NCI-H187 treated with DMSO at 0.1 percent for 48 hours (cell line): Measurements from ENCODE around the gene PXYLP1.

ENCODE experiments used
- DNase-seq: peaks from one replicate; lab custom pipeline; 2025; lab: John Stamatoyannopoulos, UW

Gene PXYLP1

GRCh38 chr3:141249041-141249440 lies 17.4 kb downstream of the PXYLP1 start:
- no peak for DNase-seq

GRCh38 chr3:141250342-141250741 lies 18.7 kb downstream of the PXYLP1 start:
- no peak for DNase-seq

- no peak for DNase-seq
Observed at GRCh38 chr3:141250828-141251227, 19.2 kb downstream of the PXYLP1 start.

GRCh38 chr3:141253326-141253725 lies 21.7 kb downstream of the PXYLP1 start:
- no peak for DNase-seq

DNA sequence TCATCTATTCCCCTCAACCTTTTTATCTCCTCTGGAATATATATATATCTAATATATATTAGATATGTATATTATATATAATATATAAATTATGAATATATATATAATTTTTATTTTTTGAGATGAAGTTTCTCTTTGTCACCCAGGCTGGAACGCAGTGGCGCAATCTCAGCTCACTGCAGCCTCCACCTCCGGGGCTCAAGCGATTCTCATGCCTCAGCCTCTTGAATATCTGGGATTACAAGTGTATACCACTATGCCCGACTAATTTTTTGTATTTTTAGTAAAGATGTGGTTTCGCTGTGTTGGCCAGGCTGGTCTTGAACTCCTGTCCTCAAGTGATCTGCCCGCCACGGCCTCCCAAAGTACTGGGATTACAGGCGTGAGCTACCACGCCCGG lies 22.2 kb downstream of the PXYLP1 start:
- no peak for DNase-seq

- no peak for DNase-seq
Observed at GRCh38 chr3:141255137-141255845, 23.7 kb downstream of the PXYLP1 start.

DNA sequence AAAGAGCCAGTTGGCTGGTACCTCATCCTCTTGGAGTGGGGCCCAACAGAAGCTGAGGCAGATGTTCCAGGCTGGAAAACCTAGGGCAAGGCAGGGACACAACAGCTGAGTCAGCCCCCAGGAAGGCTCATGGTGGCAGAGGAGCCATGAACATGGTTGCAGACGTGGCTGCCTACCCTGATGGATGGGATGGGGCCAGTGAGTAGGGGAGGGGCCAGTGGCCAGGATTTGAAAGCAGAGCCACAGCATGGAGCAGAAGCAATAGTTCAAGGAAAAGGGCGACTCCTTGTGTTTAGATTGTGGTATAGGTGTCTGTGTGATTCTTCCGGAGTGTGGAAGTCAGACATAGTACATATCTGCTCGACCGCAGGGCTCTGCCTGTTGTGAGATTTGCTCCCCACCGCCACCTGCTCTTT lies 24.2 kb downstream of the PXYLP1 start:
- DNase-seq, result no peak

DNA sequence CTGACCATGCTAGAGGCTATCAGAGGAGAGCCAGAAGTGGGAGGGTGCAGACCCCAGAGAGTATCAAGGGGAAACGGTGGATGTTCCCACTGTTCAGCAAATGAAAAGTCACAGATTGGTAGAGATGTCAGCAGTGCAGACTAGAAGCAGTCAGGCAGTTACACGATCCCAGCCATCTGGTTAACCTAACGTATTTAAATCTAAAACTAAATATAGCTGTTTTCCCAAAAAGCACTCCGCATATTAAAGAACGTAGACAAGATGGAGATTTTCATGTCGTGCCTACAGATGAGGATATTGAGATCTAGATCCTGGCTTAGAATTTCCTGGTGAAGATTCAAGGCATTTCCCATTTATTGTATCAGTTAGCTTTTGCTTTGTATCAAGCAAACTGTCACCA lies 25.2 kb downstream of the PXYLP1 start:
- DNase-seq, result no peak

GRCh38 chr3:141257961-141258360 lies 26.3 kb downstream of the PXYLP1 start:
- no peak for DNase-seq

DNA sequence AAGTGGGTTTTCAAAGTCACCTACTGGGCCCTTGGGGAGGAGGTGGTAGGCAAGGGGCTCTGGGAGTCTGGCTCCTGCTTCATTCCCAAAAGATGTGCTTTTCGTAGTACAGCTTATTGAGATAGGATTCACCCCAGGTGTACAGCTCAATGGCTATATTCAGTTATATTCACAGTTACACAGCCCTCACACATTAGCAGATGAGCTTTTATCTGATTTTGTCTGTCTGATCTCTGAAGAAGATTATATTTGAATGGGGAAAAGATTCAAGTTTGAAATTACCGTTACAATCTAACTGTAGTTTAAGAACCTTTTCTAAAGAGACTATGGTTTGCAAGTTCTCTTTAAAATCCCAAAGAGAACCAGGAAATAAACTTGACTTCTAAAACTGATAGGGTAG lies 27.3 kb downstream of the PXYLP1 start:
- DNase-seq, result no peak

GRCh38 chr3:141259821-141260629 lies 28.4 kb downstream of the PXYLP1 start:
- DNase-seq, result no peak

- no peak for DNase-seq
Observed at GRCh38 chr3:141260630-141260927, 29.0 kb downstream of the PXYLP1 start.

GRCh38 chr3:141261472-141262307 lies 30.1 kb downstream of the PXYLP1 start:
- DNase-seq, result no peak

DNA sequence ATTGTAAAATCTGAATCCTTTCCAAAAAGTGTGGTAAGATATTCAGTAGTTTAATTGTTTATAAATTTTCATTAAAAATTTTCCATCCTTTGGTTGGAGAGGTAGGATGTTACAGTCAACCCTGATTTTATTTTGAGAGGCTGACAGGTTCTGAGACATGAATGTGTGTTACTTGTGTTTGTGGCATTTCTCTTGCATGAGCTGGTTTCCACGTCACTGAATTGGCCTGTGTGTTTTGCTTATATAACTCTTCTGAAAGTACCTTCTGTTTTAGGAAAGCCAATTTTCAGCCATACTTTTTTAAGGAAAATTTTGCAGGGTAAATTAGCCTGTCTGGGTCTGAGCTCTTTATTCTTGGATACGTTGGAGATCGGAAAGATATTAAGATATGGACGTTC lies 30.7 kb downstream of the PXYLP1 start:
- DNase-seq, result no peak

- DNase-seq, result no peak
Observed at GRCh38 chr3:141266186-141266585, 34.6 kb downstream of the PXYLP1 start.

- no peak for DNase-seq
Observed at GRCh38 chr3:141266797-141267555, 35.4 kb downstream of the PXYLP1 start.

- no peak for DNase-seq
Observed at GRCh38 chr3:141267629-141268028, 36.0 kb downstream of the PXYLP1 start.

DNA sequence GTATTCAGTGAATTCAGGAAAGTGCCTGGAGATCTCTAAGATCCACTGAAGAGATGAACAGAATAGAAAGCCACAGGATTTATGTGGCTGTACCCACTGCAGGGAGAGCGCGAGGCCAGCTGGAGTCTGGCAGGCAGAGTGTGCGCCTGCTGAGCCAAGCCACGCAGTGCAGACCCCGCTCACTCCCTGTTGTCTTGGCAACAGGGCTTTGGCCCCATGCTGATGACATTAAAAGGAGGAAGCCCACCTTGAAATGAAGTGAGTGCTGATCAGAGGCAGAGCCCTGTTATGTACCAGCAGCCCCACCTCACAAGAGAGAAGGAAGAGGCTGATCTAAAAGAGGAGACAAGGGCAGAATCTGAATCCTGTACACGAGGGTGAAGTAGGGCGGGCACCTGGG lies 36.7 kb downstream of the PXYLP1 start:
- DNase-seq, result no peak

DNA sequence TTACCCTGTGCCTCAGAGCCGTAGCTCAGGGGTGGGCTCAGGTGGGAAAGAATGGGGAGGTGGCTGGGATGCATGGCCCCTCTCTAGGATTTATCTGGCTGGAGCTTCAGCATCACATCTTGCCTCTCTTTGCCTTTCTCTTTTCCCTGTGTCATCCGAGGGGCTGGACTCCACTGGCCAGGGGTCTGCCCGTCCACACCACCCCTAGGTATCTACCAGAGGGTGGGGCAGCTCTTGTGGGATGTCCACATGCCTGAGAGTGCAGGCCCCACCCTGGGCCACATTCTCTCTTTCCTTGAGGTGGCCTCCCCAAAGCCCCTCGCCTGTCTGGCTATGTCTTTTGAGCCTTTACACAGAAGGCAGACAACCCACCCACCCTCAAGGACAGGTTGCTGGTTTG lies 37.2 kb downstream of the PXYLP1 start:
- no peak for DNase-seq

DNA sequence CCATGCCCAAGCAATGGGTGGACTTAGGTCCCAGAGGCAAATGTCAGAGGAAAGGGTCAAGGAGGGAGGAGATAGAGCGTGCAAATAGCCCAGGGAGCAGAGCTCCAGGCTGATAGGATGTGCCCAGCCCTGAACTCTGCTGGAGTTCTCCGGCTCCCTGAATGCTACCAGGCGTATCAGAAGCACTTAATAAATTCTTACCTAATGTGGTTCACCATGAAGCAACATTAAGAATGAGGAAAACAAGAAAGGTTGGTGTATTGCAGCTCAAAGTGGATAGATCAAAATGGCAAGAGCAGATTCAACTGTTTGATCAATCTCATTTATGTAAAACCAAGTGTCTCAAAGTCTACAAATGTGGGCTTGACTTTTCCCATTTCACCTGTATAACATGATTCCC lies 38.3 kb downstream of the PXYLP1 start:
- DNase-seq, result no peak

GRCh38 chr3:141271279-141272030 lies 39.8 kb downstream of the PXYLP1 start:
- no peak for DNase-seq
